HepG2 (cell line): Measurements from ENCODE around the gene RBM26. TPM values are rescaled to one million over a fixed set of nuclear protein-coding genes. Genes with fewer than 3 reads are reported as not detected.

Experiments
- ATAC-seq: fragments of 200-7000 bp; cut with Tn5 transposase; 3 replicates; pipeline ENCODE4 v1.9.1; 2020; ENCODE audit warnings: mild to moderate bottlenecking, moderate library complexity
- BruUV-seq: library from RNA; stranded (reverse); fragments of 400-500 nt; replicated peaks from 2 replicates; lab custom pipeline; 2021; lab: Mats Ljungman, UMichigan
- CTCF ChIA-PET: fragments of 300-600 bp; formaldehyde crosslinking; extraction: SDS; loops from one replicate; lab custom pipeline; 2021; ENCODE audit warnings: low total read pairs, inconsistent platforms, low intra/inter-chr PET ratio; lab: Yijun Ruan, JAX
- POLR2A ChIA-PET: fragments of 350-600 bp; sonication (Branson Sonifier 250); formaldehyde crosslinking; loops from one replicate; lab custom pipeline; 2020; ENCODE audit warnings: antibody characterized with exemption, inconsistent platforms; lab: Yijun Ruan, JAX
- DNase-seq: peaks from one replicate; pipeline ENCODE4 v3.0.0-alpha.2; 2015; ENCODE audit warnings: low spot score
- FAIRE-seq: peaks from 3 replicates; lab custom pipeline; 2011; peaks lifted over from hg19 to GRCh38; lab: Jason Lieb, UNC
- H2AFZ ChIP-seq: one replicate; pipeline ENCODE4 v1.6.1; 2011; ENCODE audit warnings: low read length, inconsistent platforms
- H3K27ac ChIP-seq: fragments of 300-600 bp; 3 replicates; pipeline ENCODE4 v1.8.0; 2011; ENCODE audit warnings: mixed run types, mild to moderate bottlenecking, mixed read lengths, low read length, inconsistent platforms; ENCODE audit not compliant: insufficient read depth; ENCODE audit errors: extremely low read length
- H3K27me3 ChIP-seq, 2 experiments: fragments of 200-600 bp in 1 of 2; 2 replicates in 1 of 2; 3 replicates in 1 of 2; pipeline versions ENCODE4 v1.6.0 to v1.8.0; 2011; ENCODE audit warnings: low read length in 2 of 2, mild to moderate bottlenecking in 2 of 2, moderate library complexity in 2 of 2, inconsistent platforms in 1 of 2; ENCODE audit not compliant: insufficient read depth in 2 of 2, control insufficient read depth in 1 of 2
- H3K36me3 ChIP-seq, 2 experiments: fragments of 200-600 bp in 1 of 2; replicated peaks in 1 of 2; 2 replicates in 1 of 2; 3 replicates in 1 of 2; pipeline versions ENCODE4 v1.5.1 to v1.8.0; 2011; ENCODE audit warnings: low read length in 2 of 2, inconsistent platforms in 1 of 2; ENCODE audit not compliant: insufficient read depth in 2 of 2, control insufficient read depth in 1 of 2
- H3K4me1 ChIP-seq: 2 replicates; pipeline ENCODE4 v1.5.1; 2012; ENCODE audit warnings: low read length, inconsistent platforms; ENCODE audit not compliant: insufficient read depth
- H3K4me2 ChIP-seq: 2 replicates; pipeline ENCODE4 v1.6.0; 2011; ENCODE audit warnings: low read depth, low read length, inconsistent platforms
- H3K4me3 ChIP-seq, 3 experiments: fragments of 200-600 bp in 1 of 3; sonication (generic), shearing (Covaris generic) in 1 of 3; replicated peaks in 1 of 3; 2 replicates each; pipeline ENCODE4 v1.5.1; 2011 to 2016; ENCODE audit warnings: low read length in 3 of 3, inconsistent platforms in 2 of 3, low read depth in 2 of 3, mild to moderate bottlenecking in 2 of 3, control low read depth in 1 of 3, mixed read lengths in 1 of 3; ENCODE audit not compliant: insufficient read depth in 1 of 3
- H3K79me2 ChIP-seq: one replicate; pipeline ENCODE4 v1.6.1; 2011; ENCODE audit warnings: low read length, inconsistent platforms; ENCODE audit not compliant: insufficient read depth
- H3K9ac ChIP-seq: 2 replicates; pipeline ENCODE4 v1.6.0; 2011; ENCODE audit warnings: mild to moderate bottlenecking, low read depth, low read length, inconsistent platforms; ENCODE audit not compliant: insufficient read depth
- H3K9me3 ChIP-seq: 2 replicates; pipeline ENCODE4 v1.5.1; 2012; ENCODE audit warnings: mild to moderate bottlenecking, low read length
- H4K20me1 ChIP-seq: 2 replicates; pipeline ENCODE4 v1.6.0; 2011; ENCODE audit warnings: inconsistent platforms, mild to moderate bottlenecking, low read length, moderate library complexity; ENCODE audit not compliant: insufficient read depth
- AHDC1 ChIP-seq: sonication (generic); formaldehyde crosslinking; IDR thresholded peaks from 2 replicates; pipeline ENCODE4 v1.5.1; 2020; ENCODE audit warnings: mild to moderate bottlenecking, missing genetic modification reagents, borderline replicate concordance
- SOX6 ChIP-seq, 2 experiments: fragments of 450-650 bp in 1 of 2; sonication (generic) in 1 of 2; formaldehyde crosslinking in 1 of 2; IDR thresholded peaks; 2 replicates each; pipeline versions ENCODE4 v1.4.0 to v1.6.1; 2017 to 2020; ENCODE audit warnings: antibody characterized with exemption in 1 of 2, mild to moderate bottlenecking in 1 of 2, missing genetic modification reagents in 1 of 2
- TIGD3 ChIP-seq: sonication (generic); formaldehyde crosslinking; IDR thresholded peaks from 2 replicates; pipeline ENCODE4 v1.5.1; 2020; ENCODE audit warnings: mild to moderate bottlenecking, missing genetic modification reagents, borderline replicate concordance
- ZNF407 ChIP-seq: sonication (generic); formaldehyde crosslinking; IDR thresholded peaks from one replicate; pipeline ENCODE4 v1.5.1; 2020; ENCODE audit warnings: mild to moderate bottlenecking, missing genetic modification reagents; ENCODE audit errors: not compliant biosample characterization
- ZNF740 ChIP-seq: sonication (generic); formaldehyde crosslinking; IDR thresholded peaks from 2 replicates; pipeline ENCODE4 v1.4.0; 2020; ENCODE audit warnings: missing genetic modification reagents
- ZSCAN12 ChIP-seq: sonication (generic); formaldehyde crosslinking; IDR thresholded peaks from 2 replicates; pipeline ENCODE4 v1.9.0; 2021; ENCODE audit warnings: mild to moderate bottlenecking, missing genetic modification reagents
- WGBS: methylation state at CpG from one replicate; pipeline ENCODE4 v1.1.6; 2017; ENCODE audit warnings: low lambda C conversion rate; 5-methylcytosine and 5-hydroxymethylcytosine counted together
- in situ Hi-C: cut with HindIII; loops from 2 replicates; pipeline ENCODE4 v1.10.0; 2017; ENCODE audit warnings: low pct_unique_long_range_greater_than_20kb; ENCODE audit not compliant: extremely low pct_ligation_motif_present
- intact Hi-C: fragments of 100-400 bp; cut with micrococcal nuclease; formaldehyde crosslinking; loops from one replicate; pipeline ENCODE4 v1.10.0; 2022; ENCODE audit not compliant: unreplicated experiment
- polyA plus RNA-seq, 8 experiments: library from polyadenylated mRNA; depleted of rRNA in 3 of 8; stranded (reverse) in 7 of 8; unstranded in 1 of 8; fragments of >200 nt; fragmentation: Illumina TruSeq in 4 of 8; extraction: Trizol in 4 of 8; gene quantifications; 2 replicates each; pipeline versions ENCODE4 v1.2.1 to v1.2.3, GENCODE V29; 2011 to 2016; ENCODE audit warnings: low read depth in 4 of 8, missing spikeins in 1 of 8, mixed read lengths in 1 of 8; ENCODE audit not compliant: insufficient read depth in 1 of 8
- total RNA-seq, 5 experiments: library from RNA; depleted of rRNA; stranded (reverse); fragments of >200 nt; fragmentation: Illumina TruSeq; extraction: Trizol; gene quantifications; 2 replicates each; pipeline ENCODE4 v1.2.3, GENCODE V29; 2016; ENCODE audit warnings: low read depth in 1 of 5

The RBM26 gene
- total and polyA plus RNA-seq, 2 of the 13 experiments (the other 11 are each of a cell fraction or from before 2014, with no cell fraction given), result 19.4 to 34.4 TPM

- Histone ChIP-seq H3K9ac (no peak overlapping the region), H3K27me3 (no peaks in the 10 kb centered on the region), H3K4me3 (peak overlapping the region in 1 of 3 experiments; percentile 34; a peak in 2 of 6 replicates), H3K27ac (no peak overlapping the region), H3K79me2 (no peaks in the 10 kb centered on the region), H2AFZ (no peak overlapping the region), H4K20me1 (no peaks in the 10 kb centered on the region), H3K9me3 (no peaks in the 10 kb centered on the region), H3K4me2 (peak overlapping the region; percentile 69), H3K4me1 (peaks cover 22% of the 10 kb centered on the region), H3K36me3 (no peaks in the 10 kb centered on the region)
- intact Hi-C loops, result no loop called here
- ATAC-seq, result peak; percentile 93
- BruUV-seq, result no TSS peak
- POLR2A ChIA-PET, result no interaction called here
- in situ Hi-C loops, result no loop called here
- DNase-seq, result no peak
- FAIRE-seq, result no peak
- CTCF ChIA-PET, result no interaction called here
- 39% methylated on average over 5 of the region's 8 CpGs for WGBS
- TF ChIP-seq ZNF407, result no peak
- TF ChIP-seq SOX6 (IDR thresholded peaks at IDR 0.05), result no peak
- TF ChIP-seq SOX6 (CRISPR knock-in tag; IDR thresholded peaks at IDR 0.05), result peak; percentile 11; the same call in 1 of the 2 replicates
- TF ChIP-seq AHDC1 (CRISPR knock-in tag), result 0 out of 2 replicates have a peak, but pooled peaks have one; percentile 11
- no peak for TF ChIP-seq ZNF740 (CRISPR knock-in tag)
- no peak for TF ChIP-seq ZSCAN12 (CRISPR knock-in tag)
- no peak for TF ChIP-seq TIGD3 (CRISPR knock-in tag)
Observed at GRCh38 chr13:79307866-79308298, 98.2 kb downstream of the RBM26 start.
